ENCODE results near the gene GPR84. TPM values are rescaled to one million over a fixed set of nuclear protein-coding genes. Genes with fewer than 3 reads are reported as not detected.

GPR84 gene
- total and polyA plus RNA-seq, 2 experiments from 2014 or later, result not detected

- H3K4me1 ChIP-seq (ENCODE audit: insufficient read depth), result peaks cover 10% of the 10 kb centered on the region; the same call in 1 of the 2 replicates
- no peak overlapping the region for H2AFZ ChIP-seq
- peaks cover 14% of the 10 kb centered on the region for H3F3A ChIP-seq (replicated peaks; ENCODE audit: low read depth)
- H4K20me1 ChIP-seq (replicated peaks; ENCODE audit: insufficient read depth), result peaks cover 11% of the 10 kb centered on the region
- no peak overlapping the region for H3K4me2 ChIP-seq
- no peak overlapping the region for H3K27ac ChIP-seq (ENCODE audit: low read depth)
- no peak overlapping the region for H3K4me3 ChIP-seq
- no peaks in the 10 kb centered on the region for H3K27me3 ChIP-seq (ENCODE audit: insufficient read depth)
- Mint-ChIP-seq H3K9me3 (no peaks in the 10 kb centered on the region), H3K4me3 (no peak overlapping the region), H3K36me3 (ENCODE audit: low read depth) (peaks cover 18% of the 10 kb centered on the region), H3K4me1 (peaks cover 2% of the 10 kb centered on the region; the same call in 1 of the 3 replicates), H3K27ac (no peak overlapping the region), H3K27me3 (ENCODE audit: insufficient read depth, low read depth, poor library complexity) (peaks cover 6% of the 10 kb centered on the region)
- TF ChIP-seq STAT1 (IDR thresholded peaks at IDR 0.05; ENCODE audit: unreplicated experiment) (no peak), JUNB (IDR thresholded peaks at IDR 0.05; ENCODE audit: unreplicated experiment) (no peak), POLR2AphosphoS5 (IDR thresholded peaks at IDR 0.05; ENCODE audit: low read depth) (no peak), REST (IDR thresholded peaks at IDR 0.05; ENCODE audit: unreplicated experiment) (no peak), ZNF114 (CRISPR knock-in tag; IDR thresholded peaks at IDR 0.05) (no peak), ZNF331 (CRISPR knock-in tag; IDR thresholded peaks at IDR 0.05; ENCODE audit: low read depth) (no peak), CREB1 (CRISPR knock-in tag; IDR thresholded peaks at IDR 0.05; ENCODE audit: low read depth) (no peak), EZH2 (IDR thresholded peaks at IDR 0.05; ENCODE audit: low read depth, unreplicated experiment) (no peak), EZH2phosphoT487 (IDR thresholded peaks at IDR 0.05; ENCODE audit: unreplicated experiment) (no peak), NANOG (IDR thresholded peaks at IDR 0.05; ENCODE audit: borderline replicate concordance) (no peak), ZNF462 (CRISPR knock-in tag; IDR thresholded peaks at IDR 0.05) (no peak)
- TF ChIP-seq, protein P1, sequence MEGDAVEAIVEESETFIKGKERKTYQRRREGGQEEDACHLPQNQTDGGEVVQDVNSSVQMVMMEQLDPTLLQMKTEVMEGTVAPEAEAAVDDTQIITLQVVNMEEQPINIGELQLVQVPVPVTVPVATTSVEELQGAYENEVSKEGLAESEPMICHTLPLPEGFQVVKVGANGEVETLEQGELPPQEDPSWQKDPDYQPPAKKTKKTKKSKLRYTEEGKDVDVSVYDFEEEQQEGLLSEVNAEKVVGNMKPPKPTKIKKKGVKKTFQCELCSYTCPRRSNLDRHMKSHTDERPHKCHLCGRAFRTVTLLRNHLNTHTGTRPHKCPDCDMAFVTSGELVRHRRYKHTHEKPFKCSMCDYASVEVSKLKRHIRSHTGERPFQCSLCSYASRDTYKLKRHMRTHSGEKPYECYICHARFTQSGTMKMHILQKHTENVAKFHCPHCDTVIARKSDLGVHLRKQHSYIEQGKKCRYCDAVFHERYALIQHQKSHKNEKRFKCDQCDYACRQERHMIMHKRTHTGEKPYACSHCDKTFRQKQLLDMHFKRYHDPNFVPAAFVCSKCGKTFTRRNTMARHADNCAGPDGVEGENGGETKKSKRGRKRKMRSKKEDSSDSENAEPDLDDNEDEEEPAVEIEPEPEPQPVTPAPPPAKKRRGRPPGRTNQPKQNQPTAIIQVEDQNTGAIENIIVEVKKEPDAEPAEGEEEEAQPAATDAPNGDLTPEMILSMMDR (conservative IDR thresholded peaks at IDR 0.05; ENCODE audit: low read depth in 2 of 2), result no peak
- TF ChIP-seq, protein P2, sequence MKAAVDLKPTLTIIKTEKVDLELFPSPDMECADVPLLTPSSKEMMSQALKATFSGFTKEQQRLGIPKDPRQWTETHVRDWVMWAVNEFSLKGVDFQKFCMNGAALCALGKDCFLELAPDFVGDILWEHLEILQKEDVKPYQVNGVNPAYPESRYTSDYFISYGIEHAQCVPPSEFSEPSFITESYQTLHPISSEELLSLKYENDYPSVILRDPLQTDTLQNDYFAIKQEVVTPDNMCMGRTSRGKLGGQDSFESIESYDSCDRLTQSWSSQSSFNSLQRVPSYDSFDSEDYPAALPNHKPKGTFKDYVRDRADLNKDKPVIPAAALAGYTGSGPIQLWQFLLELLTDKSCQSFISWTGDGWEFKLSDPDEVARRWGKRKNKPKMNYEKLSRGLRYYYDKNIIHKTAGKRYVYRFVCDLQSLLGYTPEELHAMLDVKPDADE (IDR thresholded peaks at IDR 0.05), result no peak
- DNase-seq (ENCODE audit: low spot score), result no peak
- H3K79me2 ChIP-seq (replicated peaks; ENCODE audit: insufficient read depth), result peaks cover 16% of the 10 kb centered on the region
- H3K36me3 ChIP-seq (ENCODE audit: insufficient read depth), result peaks cover 14% of the 10 kb centered on the region
- ATAC-seq, result no peak
- H3K9me2 ChIP-seq (ENCODE audit: insufficient read depth), result no peaks in the 10 kb centered on the region
Observed at GRCh38 chr12:54337854-54338650, 26.2 kb downstream of the GPR84 start.
